ENCODE measurements around the gene DNMBP.

The DNMBP gene

DNA sequence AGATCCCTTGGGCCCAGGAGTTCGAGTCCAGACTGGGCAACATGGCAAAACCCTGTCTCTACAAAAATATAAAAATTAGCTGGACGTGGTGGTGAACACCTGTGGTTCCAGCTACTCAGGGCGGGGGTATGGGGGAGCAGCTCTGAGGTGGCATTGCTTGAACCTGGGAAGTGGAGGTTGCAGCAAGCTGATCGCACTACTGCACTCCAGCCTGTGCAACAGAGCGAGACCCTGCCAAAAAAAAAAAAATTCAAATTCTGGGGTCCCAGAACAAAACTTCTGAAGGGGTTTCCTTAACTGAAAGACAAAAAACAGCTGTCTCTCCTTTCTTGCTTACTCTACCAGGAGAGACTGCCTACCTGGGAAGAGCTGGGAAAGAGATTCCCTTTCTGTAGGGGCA, 27.0 kb downstream of the DNMBP start:
- no peaks in the 10 kb centered on the region for H3K27me3 ChIP-seq (ENCODE audit: control insufficient read depth, insufficient read depth, low read length)
- H3K9ac ChIP-seq (ENCODE audit: low read depth, low read length) = no peak overlapping the region
- H3K36me3 ChIP-seq (ENCODE audit: control insufficient read depth, insufficient read depth, low read length) = no peaks in the 10 kb centered on the region
- no peaks in the 10 kb centered on the region for H3K4me1 ChIP-seq (ENCODE audit: control insufficient read depth, insufficient read depth, low read length)
- no peak overlapping the region for H3K4me3 ChIP-seq (ENCODE audit: low read depth, low read length)
- no peaks in the 10 kb centered on the region for H3K9me3 ChIP-seq (ENCODE audit: control insufficient read depth, insufficient read depth, low read length)

DNA sequence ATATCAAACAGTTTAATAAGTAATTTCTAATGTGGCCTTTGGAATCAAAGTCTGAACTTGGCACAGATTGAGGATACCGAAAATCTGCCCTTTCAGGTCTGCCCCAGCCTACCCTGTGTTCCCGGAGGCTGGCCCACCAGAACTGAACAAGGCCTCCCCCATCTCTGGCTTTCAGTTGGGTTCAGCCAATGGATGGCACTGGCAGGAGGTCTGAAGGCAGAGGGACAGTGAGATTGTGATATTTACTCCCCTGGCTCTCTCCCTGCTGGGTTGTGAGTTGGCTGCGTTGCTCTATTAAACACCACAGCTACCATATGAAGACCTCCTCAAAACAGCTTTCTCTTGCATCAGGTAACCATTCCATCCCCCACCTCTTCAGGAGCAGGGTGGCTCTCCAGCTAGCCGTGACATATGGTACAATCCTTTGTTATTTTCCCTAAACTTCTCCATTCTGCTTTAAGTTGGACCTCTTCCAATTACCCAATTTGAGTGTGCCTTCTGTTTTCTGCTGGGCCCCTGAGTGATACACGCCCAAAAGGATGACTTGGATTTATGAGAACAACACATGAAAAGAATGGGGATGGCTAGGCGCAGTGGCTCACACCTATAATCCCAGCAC, 28.1 kb downstream of the DNMBP start:
- H3K4me3 ChIP-seq (ENCODE audit: low read depth, low read length) = no peak overlapping the region
- no peaks in the 10 kb centered on the region for H3K4me1 ChIP-seq (ENCODE audit: control insufficient read depth, insufficient read depth, low read length)
- H3K9me3 ChIP-seq (ENCODE audit: control insufficient read depth, insufficient read depth, low read length) = no peaks in the 10 kb centered on the region
- H3K27me3 ChIP-seq (ENCODE audit: control insufficient read depth, insufficient read depth, low read length) = no peaks in the 10 kb centered on the region
- no peak overlapping the region for H3K9ac ChIP-seq (ENCODE audit: low read depth, low read length)
- H3K36me3 ChIP-seq (ENCODE audit: control insufficient read depth, insufficient read depth, low read length) = no peaks in the 10 kb centered on the region

DNA sequence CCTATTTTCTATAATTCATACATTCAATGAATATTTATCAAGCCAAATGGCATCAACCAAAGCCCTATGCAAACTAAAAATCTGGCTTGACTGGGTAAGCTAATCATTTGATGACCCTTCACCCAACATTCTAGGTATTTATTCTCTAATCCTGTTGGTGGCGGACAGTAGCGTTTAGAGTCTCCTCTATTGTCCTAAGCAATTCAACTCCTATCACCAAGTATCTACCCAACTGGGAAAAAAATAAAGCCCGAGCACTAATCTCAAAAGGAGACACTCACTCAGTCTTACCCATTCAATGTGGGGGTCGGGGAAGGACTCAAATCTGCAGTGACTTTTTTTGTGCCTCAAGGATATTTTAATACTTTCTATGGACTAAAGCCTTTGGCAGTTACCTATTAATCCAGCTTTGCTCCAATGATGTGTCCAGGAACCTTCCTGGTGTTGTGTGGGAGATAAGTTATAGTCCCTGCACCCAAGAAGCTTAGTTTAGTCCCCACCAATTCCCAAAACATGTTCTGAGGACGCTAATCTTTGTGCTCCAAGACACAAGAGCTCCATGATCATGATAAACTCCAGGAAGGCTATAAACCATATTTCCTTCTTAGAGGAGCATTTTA, 30.6 kb downstream of the DNMBP start:
- Histone ChIP-seq H3K36me3 (ENCODE audit: control insufficient read depth, insufficient read depth, low read length) (no peaks in the 10 kb centered on the region), H3K27me3 (ENCODE audit: control insufficient read depth, insufficient read depth, low read length) (no peaks in the 10 kb centered on the region), H3K9ac (ENCODE audit: low read depth, low read length) (no peak overlapping the region), H3K4me3 (ENCODE audit: low read depth, low read length) (no peak overlapping the region), H3K9me3 (ENCODE audit: control insufficient read depth, insufficient read depth, low read length) (no peaks in the 10 kb centered on the region), H3K4me1 (ENCODE audit: control insufficient read depth, insufficient read depth, low read length) (no peaks in the 10 kb centered on the region)

DNA sequence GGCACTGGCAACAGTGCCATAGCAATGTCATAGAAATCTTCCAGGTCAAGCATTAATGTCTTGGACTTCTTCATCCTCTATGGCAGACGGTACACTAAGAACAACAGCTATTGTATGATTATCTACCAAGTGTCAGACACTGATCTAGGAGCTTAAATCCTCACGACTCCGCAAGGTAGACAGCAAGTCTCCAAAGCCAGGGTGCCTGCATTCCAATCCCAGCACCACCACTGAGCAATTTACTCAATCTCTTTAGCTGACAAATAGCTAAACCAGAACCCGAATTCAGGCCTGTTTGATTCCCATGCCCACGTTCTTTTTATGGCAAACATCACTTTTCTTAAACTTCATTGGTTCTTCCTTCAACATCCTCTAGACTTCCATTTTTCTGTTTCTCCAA, 31.8 kb downstream of the DNMBP start:
- Histone ChIP-seq H3K27me3 (ENCODE audit: control insufficient read depth, insufficient read depth, low read length) (no peaks in the 10 kb centered on the region), H3K4me1 (ENCODE audit: control insufficient read depth, insufficient read depth, low read length) (no peaks in the 10 kb centered on the region), H3K9me3 (ENCODE audit: control insufficient read depth, insufficient read depth, low read length) (no peaks in the 10 kb centered on the region), H3K36me3 (ENCODE audit: control insufficient read depth, insufficient read depth, low read length) (no peaks in the 10 kb centered on the region), H3K9ac (ENCODE audit: low read depth, low read length) (no peak overlapping the region), H3K4me3 (ENCODE audit: low read depth, low read length) (no peak overlapping the region)

DNA sequence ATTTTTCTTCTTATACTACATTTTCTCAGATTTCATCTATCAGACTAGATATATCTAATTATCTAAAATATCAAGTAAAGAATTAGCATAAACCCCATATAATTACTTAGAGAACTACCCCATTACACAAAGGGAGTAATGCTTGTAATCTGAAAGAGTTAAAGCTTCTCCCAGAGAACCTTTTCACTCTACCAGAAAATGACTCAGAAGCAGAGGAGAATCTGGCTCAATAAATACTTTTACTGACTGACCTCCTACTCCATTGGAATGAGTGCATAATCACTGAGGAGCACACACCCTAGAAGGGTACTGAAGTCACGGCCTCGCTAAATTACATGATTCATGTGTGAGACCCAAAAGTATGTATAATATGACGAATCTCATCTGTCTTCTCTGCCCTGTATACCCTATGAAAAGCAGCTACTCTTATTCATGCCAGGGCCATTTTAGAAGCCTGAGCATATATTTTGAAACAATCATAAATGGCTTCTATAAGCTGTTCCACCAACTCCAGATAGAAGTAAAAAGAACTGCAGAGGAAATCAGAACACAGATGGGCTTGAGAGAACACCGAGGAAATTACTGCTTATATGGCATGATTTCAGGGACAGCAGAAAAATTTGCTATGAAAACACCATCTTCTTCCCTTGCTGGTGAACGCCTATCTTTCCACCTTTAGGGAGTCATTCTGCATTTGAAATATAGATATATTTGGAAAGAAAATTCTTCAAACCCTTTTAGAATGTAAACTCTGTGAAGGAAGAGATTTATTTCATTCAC, 32.7 kb downstream of the DNMBP start:
- no peaks in the 10 kb centered on the region for H3K27me3 ChIP-seq (ENCODE audit: control insufficient read depth, insufficient read depth, low read length)
- H3K9me3 ChIP-seq (ENCODE audit: control insufficient read depth, insufficient read depth, low read length) = no peaks in the 10 kb centered on the region
- H3K4me3 ChIP-seq (ENCODE audit: low read depth, low read length) = no peak overlapping the region
- H3K9ac ChIP-seq (ENCODE audit: low read depth, low read length) = no peak overlapping the region
- no peaks in the 10 kb centered on the region for H3K4me1 ChIP-seq (ENCODE audit: control insufficient read depth, insufficient read depth, low read length)
- H3K36me3 ChIP-seq (ENCODE audit: control insufficient read depth, insufficient read depth, low read length) = no peaks in the 10 kb centered on the region

DNA sequence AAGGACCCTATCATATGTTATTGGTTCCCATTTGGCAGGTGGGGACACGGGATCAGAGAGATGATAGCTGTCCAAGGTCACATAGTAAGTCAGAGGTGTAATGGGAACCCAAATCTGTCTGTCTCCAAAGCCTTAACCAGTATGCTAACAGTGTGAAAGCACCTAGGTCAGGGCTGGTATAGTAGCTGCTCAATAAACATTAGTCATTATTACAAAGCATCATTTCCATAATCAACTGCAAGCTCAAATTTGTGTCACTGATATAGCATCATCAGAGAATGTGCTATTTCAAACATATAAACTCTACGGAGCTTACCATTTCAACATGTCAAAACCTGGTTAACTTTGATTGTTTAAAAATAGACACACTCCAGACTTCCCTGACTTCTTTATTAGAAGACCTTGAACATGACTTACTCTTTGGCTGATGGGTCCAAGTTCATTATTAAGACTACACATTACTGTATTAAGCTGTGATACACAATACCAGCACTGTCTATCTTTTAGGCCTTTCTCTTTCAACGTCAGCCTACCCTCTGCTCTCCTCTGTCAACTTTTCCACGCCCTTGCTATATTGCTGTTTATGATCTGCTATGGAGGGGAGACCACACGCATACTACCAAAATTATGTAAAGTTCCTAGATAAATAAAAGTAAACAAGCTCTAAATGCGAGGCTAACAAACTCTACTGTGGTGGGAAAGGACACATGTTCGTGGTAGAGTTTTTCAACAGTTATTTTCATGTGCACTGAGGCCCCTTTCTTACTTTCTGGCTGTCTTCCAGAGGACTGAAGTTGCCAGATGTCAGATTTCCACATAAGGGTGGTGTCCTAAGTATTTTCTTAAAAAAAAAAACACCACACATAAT, 33.6 kb downstream of the DNMBP start:
- no peak overlapping the region for H3K4me3 ChIP-seq (ENCODE audit: low read depth, low read length)
- no peaks in the 10 kb centered on the region for H3K4me1 ChIP-seq (ENCODE audit: control insufficient read depth, insufficient read depth, low read length)
- no peak overlapping the region for H3K9ac ChIP-seq (ENCODE audit: low read depth, low read length)
- H3K36me3 ChIP-seq (ENCODE audit: control insufficient read depth, insufficient read depth, low read length) = no peaks in the 10 kb centered on the region
- H3K9me3 ChIP-seq (ENCODE audit: control insufficient read depth, insufficient read depth, low read length) = no peaks in the 10 kb centered on the region
- H3K27me3 ChIP-seq (ENCODE audit: control insufficient read depth, insufficient read depth, low read length) = no peaks in the 10 kb centered on the region

DNA sequence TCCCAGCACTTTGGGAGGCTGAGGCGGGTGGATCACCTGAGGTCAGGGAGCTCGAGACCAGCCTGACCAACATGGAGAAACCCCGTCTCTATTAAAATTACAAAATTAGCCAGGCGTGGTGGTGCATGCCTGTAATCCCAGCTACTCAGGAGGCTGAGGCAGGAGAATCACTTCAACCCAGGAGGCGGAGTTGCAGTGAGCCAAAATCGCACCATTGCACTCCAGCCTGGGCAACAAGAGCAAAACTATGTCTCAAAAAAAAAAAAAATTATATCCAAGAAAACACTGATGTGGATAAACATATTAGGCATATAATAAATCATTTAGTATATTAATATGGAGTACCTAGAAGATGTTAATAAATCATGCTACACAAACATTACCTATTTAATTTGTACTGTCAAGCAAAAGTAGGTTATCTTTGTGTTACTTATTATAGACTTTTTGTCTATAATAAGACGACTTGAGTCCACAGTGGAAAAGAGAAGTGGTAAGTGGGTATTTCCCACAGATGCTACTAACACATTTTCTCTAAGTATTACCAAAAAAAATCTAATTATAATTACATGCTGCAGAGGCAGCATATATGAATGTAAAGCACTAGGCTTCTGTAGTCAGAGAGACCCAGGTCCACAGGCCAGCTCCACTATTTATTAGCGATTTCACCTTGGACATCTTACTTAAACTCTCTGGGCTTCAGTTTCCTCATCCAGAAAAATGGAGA, 34.5 kb downstream of the DNMBP start:
- Histone ChIP-seq H3K4me1 (ENCODE audit: control insufficient read depth, insufficient read depth, low read length) (no peaks in the 10 kb centered on the region), H3K4me3 (ENCODE audit: low read depth, low read length) (no peak overlapping the region), H3K9me3 (ENCODE audit: control insufficient read depth, insufficient read depth, low read length) (no peaks in the 10 kb centered on the region), H3K9ac (ENCODE audit: low read depth, low read length) (no peak overlapping the region), H3K27me3 (ENCODE audit: control insufficient read depth, insufficient read depth, low read length) (no peaks in the 10 kb centered on the region), H3K36me3 (ENCODE audit: control insufficient read depth, insufficient read depth, low read length) (no peaks in the 10 kb centered on the region)

DNA sequence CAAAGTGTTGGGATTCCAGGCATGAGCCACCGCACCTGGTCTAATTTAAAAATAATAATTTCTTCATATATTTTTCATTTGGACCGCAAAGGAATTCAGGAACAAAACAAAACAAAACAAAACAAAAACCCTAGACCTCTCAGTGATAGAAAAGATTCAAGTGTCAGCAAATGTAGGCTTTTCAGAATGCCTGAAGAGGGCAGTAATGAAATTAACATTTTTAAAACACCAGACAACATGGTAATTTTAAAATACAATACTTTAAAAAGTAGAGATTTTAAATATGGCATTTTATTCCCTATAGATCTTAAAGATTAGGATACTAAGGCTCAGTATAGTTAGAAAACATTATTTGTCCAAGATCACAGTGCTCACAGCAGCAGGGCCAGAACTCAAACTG, 36.6 kb downstream of the DNMBP start:
- Histone ChIP-seq H3K9ac (ENCODE audit: low read depth, low read length) (no peak overlapping the region), H3K4me1 (ENCODE audit: control insufficient read depth, insufficient read depth, low read length) (no peaks in the 10 kb centered on the region), H3K36me3 (ENCODE audit: control insufficient read depth, insufficient read depth, low read length) (no peaks in the 10 kb centered on the region), H3K9me3 (ENCODE audit: control insufficient read depth, insufficient read depth, low read length) (no peaks in the 10 kb centered on the region), H3K27me3 (ENCODE audit: control insufficient read depth, insufficient read depth, low read length) (no peaks in the 10 kb centered on the region), H3K4me3 (ENCODE audit: low read depth, low read length) (no peak overlapping the region)

DNA sequence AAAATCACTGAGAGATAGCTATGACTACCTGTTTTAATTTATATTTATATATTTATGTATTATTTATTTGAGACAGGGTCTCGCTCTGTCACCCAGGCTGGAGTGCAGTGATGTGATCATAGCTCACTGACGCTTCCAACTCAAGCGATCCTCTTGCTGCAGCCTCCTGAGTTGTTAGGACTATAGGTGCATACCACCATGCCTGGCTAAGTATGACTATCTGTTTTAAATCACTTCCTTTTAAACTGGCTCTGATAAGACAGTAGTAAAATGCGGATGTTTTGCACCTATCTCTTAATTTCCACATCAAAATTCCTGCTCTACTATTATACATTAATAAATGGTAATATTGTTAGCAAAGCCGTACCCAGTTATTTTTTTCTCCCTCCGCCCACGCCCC, 41.8 kb downstream of the DNMBP start:
- Histone ChIP-seq H3K36me3 (ENCODE audit: control insufficient read depth, insufficient read depth, low read length) (no peaks in the 10 kb centered on the region), H3K27me3 (ENCODE audit: control insufficient read depth, insufficient read depth, low read length) (no peaks in the 10 kb centered on the region), H3K4me3 (ENCODE audit: low read depth, low read length) (no peak overlapping the region), H3K9ac (ENCODE audit: low read depth, low read length) (no peak overlapping the region), H3K9me3 (ENCODE audit: control insufficient read depth, insufficient read depth, low read length) (no peaks in the 10 kb centered on the region), H3K4me1 (ENCODE audit: control insufficient read depth, insufficient read depth, low read length) (no peaks in the 10 kb centered on the region)

DNA sequence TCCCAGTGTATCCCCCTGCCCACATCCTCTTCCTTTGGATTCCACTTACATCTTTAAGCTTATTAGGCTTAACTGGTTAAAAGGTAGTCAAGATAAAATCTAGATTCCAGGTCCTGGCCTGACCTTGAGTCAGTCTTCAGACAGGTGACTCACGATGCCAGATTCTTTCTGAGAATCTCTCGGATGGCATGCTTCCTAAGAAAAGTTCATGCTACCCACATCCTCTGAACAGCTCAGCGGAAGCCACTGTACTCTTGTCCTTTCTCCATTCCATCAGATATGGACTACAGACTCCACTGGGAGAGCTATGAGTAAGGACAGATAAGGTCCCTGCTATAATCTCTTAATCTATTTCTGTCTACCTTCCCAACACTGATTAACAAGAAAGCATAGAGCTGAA, 43.4 kb downstream of the DNMBP start:
- no peaks in the 10 kb centered on the region for H3K4me1 ChIP-seq (ENCODE audit: control insufficient read depth, insufficient read depth, low read length)
- no peak overlapping the region for H3K9ac ChIP-seq (ENCODE audit: low read depth, low read length)
- no peak overlapping the region for H3K4me3 ChIP-seq (ENCODE audit: low read depth, low read length)
- H3K27me3 ChIP-seq (ENCODE audit: control insufficient read depth, insufficient read depth, low read length) = no peaks in the 10 kb centered on the region
- H3K9me3 ChIP-seq (ENCODE audit: control insufficient read depth, insufficient read depth, low read length) = no peaks in the 10 kb centered on the region
- H3K36me3 ChIP-seq (ENCODE audit: control insufficient read depth, insufficient read depth, low read length) = no peaks in the 10 kb centered on the region

DNA sequence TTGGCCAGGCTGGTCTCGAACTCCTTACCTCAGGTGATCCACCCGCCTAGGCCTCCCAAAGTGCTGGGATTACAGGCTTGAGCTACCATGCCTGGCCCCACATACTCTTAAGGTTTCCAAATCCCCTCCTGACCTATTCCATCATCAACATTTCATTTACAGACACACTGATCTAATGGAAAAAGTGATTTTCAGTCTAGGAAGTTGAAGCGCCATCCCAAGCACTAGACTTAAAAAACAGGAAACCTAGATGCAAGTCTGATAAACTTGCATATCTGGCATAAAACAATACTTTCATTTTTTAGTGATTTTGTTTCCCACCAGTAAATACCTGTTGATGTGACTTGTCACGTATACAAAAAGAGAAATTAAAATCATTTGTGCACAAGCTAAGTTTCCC, 44.0 kb downstream of the DNMBP start:
- Histone ChIP-seq H3K27me3 (ENCODE audit: control insufficient read depth, insufficient read depth, low read length) (no peaks in the 10 kb centered on the region), H3K9me3 (ENCODE audit: control insufficient read depth, insufficient read depth, low read length) (no peaks in the 10 kb centered on the region), H3K4me3 (ENCODE audit: low read depth, low read length) (no peak overlapping the region), H3K4me1 (ENCODE audit: control insufficient read depth, insufficient read depth, low read length) (no peaks in the 10 kb centered on the region), H3K36me3 (ENCODE audit: control insufficient read depth, insufficient read depth, low read length) (no peaks in the 10 kb centered on the region), H3K9ac (ENCODE audit: low read depth, low read length) (no peak overlapping the region)

Measured in iPS-15b (cell line).